ENCODE results near the gene DHRS4L2. TPM values are rescaled to one million over a fixed set of nuclear protein-coding genes. Genes with fewer than 3 reads are reported as not detected.
"Not testable (repeated sequence)": the region's sequence is repeated elsewhere in the genome, so short reads cannot be mapped to it uniquely, and the experiment has no call there.

DHRS4L2 gene
- 8.0 and 12.2 TPM in 2 replicates for total RNA-seq (2014; rRNA removed; shearing (Covaris generic))

DNA sequence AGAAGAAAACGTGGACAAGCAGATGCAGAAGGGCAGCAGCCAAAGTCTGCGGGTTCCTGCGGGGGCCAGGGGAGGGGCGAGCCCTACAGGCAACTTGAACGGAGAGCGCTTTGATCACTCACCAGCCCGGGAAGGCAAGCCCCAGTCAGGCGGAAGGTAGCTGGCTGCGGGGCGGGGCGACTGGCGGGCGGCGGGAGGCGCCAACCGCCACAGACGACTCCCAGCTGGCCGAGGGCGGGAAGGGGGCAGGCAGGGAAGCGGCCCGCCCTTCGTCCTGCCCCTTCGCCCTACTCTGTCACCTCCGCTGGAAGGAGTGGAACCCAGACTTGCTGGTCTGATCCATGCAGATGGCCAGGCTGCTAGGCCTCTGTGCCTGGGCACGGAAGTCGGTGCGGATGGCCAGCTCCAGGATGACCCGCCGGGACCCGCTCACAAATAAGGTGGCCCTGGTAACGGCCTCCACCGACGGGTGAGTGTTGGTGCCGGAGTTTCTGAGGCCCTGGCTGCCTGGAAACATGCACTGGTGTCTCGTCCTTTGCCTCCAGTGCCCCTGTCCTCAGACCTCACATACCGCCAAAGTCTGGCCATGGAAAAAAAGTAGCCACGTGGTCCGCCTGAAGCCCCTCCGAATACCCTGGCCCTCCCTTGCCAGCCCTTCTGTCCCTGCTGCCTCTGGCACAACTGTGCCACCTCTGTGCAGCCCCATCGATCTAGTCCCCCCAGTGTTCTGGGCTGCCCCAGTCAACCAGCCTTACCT, at the start of gene DHRS4L2:
DHRS4L2 (plus strand) TSS at position 323 of the 757 bp plus-strand sequence; CDS start at position 342, 19 bp downstream.
- H3K4me3 ChIP-seq (ENCODE audit: insufficient read depth, low read depth, low read length): peak within 1 kb of the TSS; percentile 32
- peak; percentile 86 for DNase-seq
- H3K36me3 ChIP-seq (replicated peaks; ENCODE audit: control insufficient read depth, insufficient read depth, low read length); H3K27me3 ChIP-seq (ENCODE audit: control insufficient read depth, insufficient read depth, low read length): not testable (repeated sequence)

- no peaks in the 10 kb centered on the region for H3K36me3 ChIP-seq (replicated peaks; ENCODE audit: control insufficient read depth, insufficient read depth, low read length)
- no peak overlapping the region for H3K4me3 ChIP-seq (ENCODE audit: insufficient read depth, low read depth, low read length)
- no peak for DNase-seq
- H3K27me3 ChIP-seq (ENCODE audit: control insufficient read depth, insufficient read depth, low read length): no peaks in the 10 kb centered on the region
Measured at GRCh38 chr14:23939607-23940326, 49.0 kb upstream of the DHRS4L2 start.

- Histone ChIP-seq H3K4me3 (ENCODE audit: insufficient read depth, low read depth, low read length) (no peak overlapping the region), H3K36me3 (replicated peaks; ENCODE audit: control insufficient read depth, insufficient read depth, low read length) (no peaks in the 10 kb centered on the region), H3K27me3 (ENCODE audit: control insufficient read depth, insufficient read depth, low read length) (no peaks in the 10 kb centered on the region)
- DNase-seq: no peak
Measured at GRCh38 chr14:23941230-23941629, 47.5 kb upstream of the DHRS4L2 start.

GRCh38 chr14:23941669-23942068, 47.1 kb upstream of the DHRS4L2 start:
- H3K4me3 ChIP-seq (ENCODE audit: insufficient read depth, low read depth, low read length): no peak overlapping the region
- no peak for DNase-seq
- H3K36me3 ChIP-seq (replicated peaks; ENCODE audit: control insufficient read depth, insufficient read depth, low read length): no peaks in the 10 kb centered on the region
- no peaks in the 10 kb centered on the region for H3K27me3 ChIP-seq (ENCODE audit: control insufficient read depth, insufficient read depth, low read length)

DNA sequence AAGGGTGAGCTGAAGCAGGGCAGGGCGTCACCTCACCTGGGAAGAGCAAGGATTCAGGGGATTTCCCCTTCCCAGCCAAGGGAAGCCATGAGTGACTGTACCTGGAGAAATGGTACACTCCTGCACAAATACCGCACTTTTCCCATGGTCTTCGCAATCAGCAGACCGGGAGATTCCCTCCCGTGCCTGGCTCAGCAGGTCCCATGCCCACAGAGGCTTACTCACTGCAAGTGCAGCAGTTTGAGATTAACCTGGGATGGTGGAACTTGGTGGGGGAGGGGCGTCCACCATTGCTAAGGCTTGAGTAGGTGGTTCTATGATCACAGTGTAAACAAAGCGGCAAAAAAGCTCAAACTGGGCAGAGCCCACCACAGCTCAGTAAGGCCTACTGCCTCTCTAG, 46.1 kb upstream of the DHRS4L2 start:
- H3K27me3 ChIP-seq (ENCODE audit: control insufficient read depth, insufficient read depth, low read length): no peaks in the 10 kb centered on the region
- no peak for DNase-seq
- no peaks in the 10 kb centered on the region for H3K36me3 ChIP-seq (replicated peaks; ENCODE audit: control insufficient read depth, insufficient read depth, low read length)
- H3K4me3 ChIP-seq (ENCODE audit: insufficient read depth, low read depth, low read length): no peak overlapping the region

DNA sequence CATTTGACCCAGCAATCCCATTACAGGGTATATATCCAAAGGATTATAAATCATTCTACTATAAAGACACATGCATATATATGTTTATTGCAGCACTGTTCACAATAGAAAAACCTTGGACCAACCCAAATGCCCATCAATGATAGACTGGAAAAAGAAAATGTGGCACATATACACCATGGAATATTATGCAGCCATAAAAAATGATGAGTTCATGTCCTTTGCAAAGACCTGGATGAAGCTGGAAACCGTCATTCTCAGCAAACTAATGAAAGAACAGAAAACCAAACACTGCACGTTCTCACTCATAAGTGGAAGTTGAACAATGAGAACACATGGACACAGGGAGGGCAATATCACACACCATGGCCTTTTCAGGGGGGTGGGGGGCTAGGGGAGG, 39.7 kb upstream of the DHRS4L2 start:
- not testable (repeated sequence) for H3K27me3 ChIP-seq (ENCODE audit: control insufficient read depth, insufficient read depth, low read length); DNase-seq; H3K36me3 ChIP-seq (replicated peaks; ENCODE audit: control insufficient read depth, insufficient read depth, low read length); H3K4me3 ChIP-seq (ENCODE audit: insufficient read depth, low read depth, low read length)

DNA sequence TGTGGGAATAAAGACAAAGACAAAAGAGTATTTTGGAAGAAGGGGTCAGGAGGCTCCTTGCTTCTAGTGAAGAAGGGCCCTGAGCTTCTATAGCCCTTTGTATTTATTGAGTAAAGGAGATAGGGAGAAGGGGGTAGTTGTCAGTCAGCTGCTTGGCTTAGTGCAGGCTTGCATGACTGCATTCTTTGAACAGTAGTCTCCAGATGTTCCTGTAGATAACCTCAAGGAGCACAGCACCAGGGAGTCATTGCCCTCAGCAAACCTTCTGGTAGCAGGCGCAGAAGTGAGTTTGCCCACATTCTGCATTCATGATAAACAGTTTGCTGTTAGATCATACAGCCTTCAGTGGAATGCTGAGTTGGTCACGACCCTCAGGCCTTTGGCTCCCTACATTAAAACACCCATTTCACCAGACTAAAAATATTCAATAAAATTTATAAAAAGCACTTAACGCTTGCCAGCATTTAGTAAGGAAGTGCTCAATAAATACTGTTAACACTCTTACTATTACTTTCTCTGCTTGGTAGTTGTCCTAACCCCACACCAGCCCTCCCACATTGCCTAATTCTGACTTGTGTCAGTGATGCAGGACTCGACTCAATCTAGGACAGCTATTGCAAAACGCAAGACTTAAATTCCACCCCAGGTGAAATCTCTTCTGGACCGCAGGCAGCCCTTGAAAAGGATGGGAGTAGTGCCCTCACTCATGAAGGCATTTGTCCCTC, 38.2 kb upstream of the DHRS4L2 start:
- DNase-seq: no peak
- Histone ChIP-seq H3K4me3 (ENCODE audit: insufficient read depth, low read depth, low read length) (no peak overlapping the region), H3K36me3 (replicated peaks; ENCODE audit: control insufficient read depth, insufficient read depth, low read length) (no peaks in the 10 kb centered on the region), H3K27me3 (ENCODE audit: control insufficient read depth, insufficient read depth, low read length) (no peaks in the 10 kb centered on the region)

GRCh38 chr14:23951136-23951466, 37.6 kb upstream of the DHRS4L2 start:
- H3K36me3 ChIP-seq (replicated peaks; ENCODE audit: control insufficient read depth, insufficient read depth, low read length); H3K27me3 ChIP-seq (ENCODE audit: control insufficient read depth, insufficient read depth, low read length); DNase-seq; H3K4me3 ChIP-seq (ENCODE audit: insufficient read depth, low read depth, low read length): not testable (repeated sequence)

GRCh38 chr14:23951590-23952201, 37.0 kb upstream of the DHRS4L2 start:
- Histone ChIP-seq H3K27me3 (ENCODE audit: control insufficient read depth, insufficient read depth, low read length) (no peaks in the 10 kb centered on the region), H3K4me3 (ENCODE audit: insufficient read depth, low read depth, low read length) (no peak overlapping the region), H3K36me3 (replicated peaks; ENCODE audit: control insufficient read depth, insufficient read depth, low read length) (no peaks in the 10 kb centered on the region)
- DNase-seq: peak; percentile 48

GRCh38 chr14:23953116-23953463, 35.6 kb upstream of the DHRS4L2 start:
- H3K4me3 ChIP-seq (ENCODE audit: insufficient read depth, low read depth, low read length): peak overlapping the region; percentile 82
- DNase-seq; H3K27me3 ChIP-seq (ENCODE audit: control insufficient read depth, insufficient read depth, low read length); H3K36me3 ChIP-seq (replicated peaks; ENCODE audit: control insufficient read depth, insufficient read depth, low read length): not testable (repeated sequence)

- DNase-seq: peak; percentile 90
- peak within 1 kb of the TSS; percentile 82 for H3K4me3 ChIP-seq (ENCODE audit: insufficient read depth, low read depth, low read length)
- no peaks in the 10 kb centered on the region for H3K27me3 ChIP-seq (ENCODE audit: control insufficient read depth, insufficient read depth, low read length)
- H3K36me3 ChIP-seq (replicated peaks; ENCODE audit: control insufficient read depth, insufficient read depth, low read length): no peaks in the 10 kb centered on the region
Measured at GRCh38 chr14:23953464-23954278, 35.1 kb upstream of the DHRS4L2 start, which contains the start of gene DHRS4. Gene DHRS4 (plus strand): TSS chr14:23953770. CDS start chr14:23953789, 19 bp downstream.

DNA sequence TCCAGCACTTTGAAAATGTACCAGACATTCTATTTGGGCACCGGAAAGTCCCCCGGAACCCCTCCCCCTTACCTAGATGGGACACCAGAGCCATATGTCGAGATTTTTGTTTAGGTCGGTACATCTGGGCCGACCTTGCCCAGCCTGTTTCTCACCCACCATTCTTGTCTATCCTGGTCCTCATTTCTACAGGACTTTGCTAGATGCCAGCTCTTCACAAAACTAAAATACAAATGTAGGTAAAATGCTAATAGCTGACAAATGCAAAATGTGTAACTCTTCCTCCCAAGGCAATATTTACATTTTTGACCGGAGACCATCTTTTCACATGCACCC, 34.5 kb upstream of the DHRS4L2 start:
- not testable (repeated sequence) for H3K27me3 ChIP-seq (ENCODE audit: control insufficient read depth, insufficient read depth, low read length); DNase-seq; H3K36me3 ChIP-seq (replicated peaks; ENCODE audit: control insufficient read depth, insufficient read depth, low read length)
- peak overlapping the region; percentile 82 for H3K4me3 ChIP-seq (ENCODE audit: insufficient read depth, low read depth, low read length)

- not testable (repeated sequence) for DNase-seq; H3K27me3 ChIP-seq (ENCODE audit: control insufficient read depth, insufficient read depth, low read length); H3K4me3 ChIP-seq (ENCODE audit: insufficient read depth, low read depth, low read length); H3K36me3 ChIP-seq (replicated peaks; ENCODE audit: control insufficient read depth, insufficient read depth, low read length)
Measured at GRCh38 chr14:23954965-23955364, 33.8 kb upstream of the DHRS4L2 start.

DNA sequence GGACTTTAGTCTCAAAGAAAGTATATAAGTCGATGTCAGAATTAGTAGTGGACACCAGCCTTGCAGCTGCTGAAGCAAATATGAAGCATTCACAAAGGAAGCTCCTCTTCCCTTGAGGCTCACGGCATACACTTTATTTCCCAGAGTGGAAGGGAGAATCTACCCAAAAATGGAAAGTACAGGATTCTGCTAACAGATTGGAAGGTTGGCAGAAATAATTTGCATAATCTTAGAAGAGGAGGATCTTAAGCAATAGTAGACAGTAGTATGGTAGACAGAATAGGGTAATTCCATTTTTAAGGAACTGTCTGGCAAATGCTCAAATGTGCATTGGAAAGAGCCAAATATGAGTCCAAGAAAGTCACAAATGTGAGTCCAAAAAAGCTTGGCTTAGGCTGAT, 32.9 kb upstream of the DHRS4L2 start:
- not testable (repeated sequence) for H3K27me3 ChIP-seq (ENCODE audit: control insufficient read depth, insufficient read depth, low read length); H3K36me3 ChIP-seq (replicated peaks; ENCODE audit: control insufficient read depth, insufficient read depth, low read length)

More for the DNA sequence above, 32.9 kb upstream of the DHRS4L2 start:
- H3K4me3 ChIP-seq (ENCODE audit: insufficient read depth, low read depth, low read length); DNase-seq: not testable (repeated sequence)
